Upper lobe of left lung (tissue), 4 donors: Measurements from ENCODE around the gene GAS2L3.

Experiments
- CTCF ChIP-seq, 6 experiments: fragments of 450-650 bp in 4 of 6; fragments of 200-600 bp in 2 of 6; sonication (generic) in 2 of 6; IDR thresholded peaks; one replicate each; pipeline ENCODE4 v1.5.1; 2016 to 2019; ENCODE audit warnings: antibody characterized with exemption in 6 of 6
- EP300 ChIP-seq, 4 donors: sonication (generic); formaldehyde crosslinking; IDR thresholded peaks; one replicate each; pipeline ENCODE4 v1.5.1; 2017; ENCODE audit warnings: antibody characterized with exemption in 4 of 4, control low read depth in 2 of 4

DNA sequence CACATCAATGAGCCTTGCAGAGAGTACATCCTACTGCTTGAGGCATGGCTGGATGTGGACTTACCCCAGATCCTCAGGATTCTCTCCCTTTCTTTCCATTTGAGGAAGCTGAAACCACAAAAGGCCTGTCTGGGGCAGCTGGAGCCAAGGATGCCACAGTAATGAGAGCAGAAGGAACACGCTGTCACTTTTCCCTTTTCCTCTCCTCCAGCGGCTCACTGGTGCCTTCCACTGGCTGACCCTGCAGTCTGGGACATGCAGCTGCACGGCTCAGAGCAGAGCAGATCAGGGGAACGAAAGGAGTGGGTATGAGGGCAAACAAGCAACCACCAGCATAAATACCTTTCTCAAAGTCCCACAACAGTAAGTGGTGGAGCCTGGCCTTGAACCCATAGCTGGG is 78.2 kb downstream of the GAS2L3 start:
- TF ChIP-seq CTCF (IDR thresholded peaks at IDR 0.05), result no peak
- TF ChIP-seq EP300 (IDR thresholded peaks at IDR 0.05), result no peak
